ENCODE results near the gene F2. TPM values are rescaled to one million over a fixed set of nuclear protein-coding genes. Genes with fewer than 3 reads are reported as not detected.

F2 gene
- total and polyA plus RNA-seq, 2 of the 13 experiments (the other 11 are each of a cell fraction or from before 2014, with no cell fraction given), result 330 to 801 TPM

DNA sequence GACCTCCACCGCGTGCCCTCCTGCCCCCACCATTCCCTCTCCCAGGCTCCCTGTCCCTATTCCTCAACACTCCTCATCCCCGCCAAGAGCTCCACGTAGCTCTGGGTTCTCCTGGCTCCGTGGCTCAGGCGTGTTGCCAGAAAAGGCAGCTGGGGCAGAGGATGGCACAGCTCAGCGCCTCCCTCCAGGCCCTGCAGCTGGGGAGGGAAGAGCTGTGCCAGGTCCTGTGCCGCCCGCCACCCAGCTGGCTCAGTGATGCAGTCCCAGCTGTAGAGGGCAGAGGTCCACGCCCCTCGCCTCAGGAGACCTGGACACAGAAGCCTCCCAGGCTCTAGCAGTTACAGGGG is 22.8 kb upstream of the F2 start (continued):
- TF ChIP-seq SMARCC2 (IDR thresholded peaks at IDR 0.05) (no peak), MYC (CRISPR knock-in tag; IDR thresholded peaks at IDR 0.05; ENCODE audit: borderline replicate concordance) (0 out of 2 replicates have a peak, but pooled peaks have one; percentile 6), ZFP1 (CRISPR knock-in tag; IDR thresholded peaks at IDR 0.05) (no peak), AGO2 (optimal IDR thresholded peaks at IDR 0.05; ENCODE audit: low read depth, low read length) (peak; percentile 62), NR2F6 (IDR thresholded peaks at IDR 0.05) (no peak), NR2F6 (CRISPR knock-in tag; IDR thresholded peaks at IDR 0.05) (0 out of 2 replicates have a peak, but pooled peaks have one; percentile 23), THAP11 (CRISPR knock-in tag; IDR thresholded peaks at IDR 0.05) (no peak), DMAP1 (CRISPR knock-in tag; IDR thresholded peaks at IDR 0.05) (0 out of 2 replicates have a peak, but pooled peaks have one; percentile 9), ZNF749 (CRISPR knock-in tag; IDR thresholded peaks at IDR 0.05; ENCODE audit: borderline replicate concordance) (no peak), CBX2 (IDR thresholded peaks at IDR 0.05; ENCODE audit: low read depth, low read length) (no peak), CBX2 (CRISPR knock-in tag; IDR thresholded peaks at IDR 0.05; ENCODE audit: low read depth) (no peak), ZNF724P (CRISPR knock-in tag; IDR thresholded peaks at IDR 0.05; ENCODE audit: borderline replicate concordance) (no peak), ZNF546 (CRISPR knock-in tag; conservative IDR thresholded peaks at IDR 0.05) (no peak), ZNF652 (CRISPR knock-in tag; IDR thresholded peaks at IDR 0.05; ENCODE audit: borderline replicate concordance, low read depth) (no peak)
- TF ChIP-seq, protein P1, sequence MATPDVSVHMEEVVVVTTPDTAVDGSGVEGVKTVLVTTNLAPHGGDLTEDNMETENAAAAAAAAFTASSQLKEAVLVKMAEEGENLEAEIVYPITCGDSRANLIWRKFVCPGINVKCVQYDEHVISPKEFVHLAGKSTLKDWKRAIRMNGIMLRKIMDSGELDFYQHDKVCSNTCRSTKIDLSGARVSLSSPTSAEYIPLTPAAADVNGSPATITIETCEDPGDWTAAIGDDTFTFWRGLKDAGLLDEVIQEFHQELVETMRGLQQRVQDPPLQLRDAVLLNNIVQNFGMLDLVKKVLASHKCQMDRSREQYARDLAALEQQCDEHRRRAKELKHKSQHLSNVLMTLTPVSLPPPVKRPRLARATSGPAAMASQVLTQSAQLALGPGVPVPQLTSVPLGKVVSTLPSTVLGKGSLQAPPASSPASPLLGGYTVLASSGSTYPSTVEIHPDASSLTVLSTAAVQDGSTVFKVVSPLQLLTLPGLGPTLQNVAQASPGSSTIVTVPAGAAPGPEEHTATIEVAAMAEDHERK (CRISPR knock-in tag; IDR thresholded peaks at IDR 0.05; ENCODE audit: low read depth), result no peak
- TF ChIP-seq, protein P2, sequence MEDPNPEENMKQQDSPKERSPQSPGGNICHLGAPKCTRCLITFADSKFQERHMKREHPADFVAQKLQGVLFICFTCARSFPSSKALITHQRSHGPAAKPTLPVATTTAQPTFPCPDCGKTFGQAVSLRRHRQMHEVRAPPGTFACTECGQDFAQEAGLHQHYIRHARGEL (CRISPR knock-in tag; IDR thresholded peaks at IDR 0.05), result no peak
